ENCODE results near the gene PEPD.
"Not testable (repeated sequence)": the region's sequence is repeated elsewhere in the genome, so short reads cannot be mapped to it uniquely, and the experiment has no call there.

The PEPD gene

DNA sequence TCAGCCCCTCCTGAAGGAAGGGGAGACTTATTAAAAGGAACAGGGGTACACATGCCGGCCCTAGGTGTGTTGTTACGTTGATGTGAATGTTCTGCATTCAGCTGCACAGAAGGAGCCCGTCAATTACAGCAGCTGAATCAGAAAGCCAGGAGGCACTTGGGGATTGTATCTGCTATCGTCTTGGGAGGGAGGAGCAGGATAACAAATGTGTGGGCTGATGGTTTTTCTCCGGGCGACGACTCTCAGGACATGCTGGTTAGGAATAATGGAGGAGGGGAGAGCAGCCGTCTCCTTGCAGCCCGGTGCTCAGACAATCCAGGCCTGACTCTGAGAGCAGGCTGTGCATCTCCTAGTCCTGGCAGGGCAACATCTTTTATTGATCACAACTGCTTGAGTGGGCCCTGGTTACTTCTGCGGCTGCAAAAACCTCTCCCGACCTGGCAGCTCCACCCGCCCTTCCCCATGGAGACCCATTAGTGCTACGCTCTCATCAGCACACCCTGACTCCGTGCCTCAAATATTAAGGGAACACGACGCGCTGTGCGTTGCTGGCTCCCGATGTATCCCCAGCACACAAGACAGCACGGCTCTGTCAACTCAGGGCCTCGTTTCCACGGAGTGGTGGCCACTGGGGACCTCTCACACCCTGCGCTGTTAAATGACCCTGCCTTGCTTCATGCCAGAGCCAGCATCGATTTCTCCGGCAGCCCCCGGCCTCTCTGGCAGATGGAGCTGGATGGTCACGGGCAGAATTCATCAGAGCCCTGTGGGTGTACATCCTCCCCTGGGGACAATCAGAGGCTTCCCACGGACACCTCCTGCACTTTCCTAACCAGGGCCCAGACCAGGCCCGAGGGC lies 25.3 kb downstream of the PEPD start:
- no peak for DNase-seq

- DNase-seq = no peak
Observed at GRCh38 chr19:33493401-33494275, 28.0 kb downstream of the PEPD start.

GRCh38 chr19:33492951-33493350 lies 28.6 kb downstream of the PEPD start:
- no peak for DNase-seq

- no peak for DNase-seq
Observed at GRCh38 chr19:33492090-33492489, 29.5 kb downstream of the PEPD start.

DNA sequence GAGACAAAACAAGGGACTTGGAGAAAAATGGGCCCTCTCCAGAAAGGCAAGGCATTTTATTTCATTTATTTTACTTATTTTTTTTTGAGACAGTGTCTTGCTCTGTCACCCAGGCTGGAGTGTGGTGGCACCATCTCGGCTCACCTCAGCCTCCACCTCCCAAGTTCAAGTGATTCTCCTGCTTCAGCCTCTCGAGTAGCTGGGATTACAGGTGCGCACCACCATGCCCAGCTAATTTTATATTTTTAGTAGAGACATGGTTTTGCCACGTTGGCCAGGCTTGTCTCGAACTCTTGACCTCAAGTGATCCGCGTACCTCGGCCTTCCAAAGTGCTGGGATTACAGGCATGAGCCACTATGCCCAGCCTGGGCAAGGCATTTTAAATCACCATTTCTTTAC lies 31.0 kb downstream of the PEPD start:
- DNase-seq = not testable (repeated sequence)

DNA sequence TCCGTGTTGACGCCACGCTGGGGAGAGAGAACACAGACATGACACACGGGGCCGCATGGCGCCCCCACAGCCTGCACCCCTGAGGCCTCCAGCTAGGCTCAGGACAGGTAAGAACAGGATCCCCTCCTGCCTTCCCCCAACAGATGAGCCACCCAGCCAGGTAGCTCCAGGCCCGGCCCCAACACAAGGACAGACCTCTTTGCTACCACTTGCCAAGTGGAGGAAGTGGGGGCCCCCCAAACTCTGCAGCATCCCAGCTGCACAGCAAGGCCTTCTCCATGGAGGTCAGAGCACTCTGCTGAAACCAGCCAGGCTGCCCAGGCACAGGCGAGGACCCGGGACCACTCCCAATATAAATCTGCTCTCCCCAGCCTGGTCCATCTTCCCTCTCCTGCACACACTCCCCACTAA lies 31.5 kb downstream of the PEPD start:
- no peak for DNase-seq

DNA sequence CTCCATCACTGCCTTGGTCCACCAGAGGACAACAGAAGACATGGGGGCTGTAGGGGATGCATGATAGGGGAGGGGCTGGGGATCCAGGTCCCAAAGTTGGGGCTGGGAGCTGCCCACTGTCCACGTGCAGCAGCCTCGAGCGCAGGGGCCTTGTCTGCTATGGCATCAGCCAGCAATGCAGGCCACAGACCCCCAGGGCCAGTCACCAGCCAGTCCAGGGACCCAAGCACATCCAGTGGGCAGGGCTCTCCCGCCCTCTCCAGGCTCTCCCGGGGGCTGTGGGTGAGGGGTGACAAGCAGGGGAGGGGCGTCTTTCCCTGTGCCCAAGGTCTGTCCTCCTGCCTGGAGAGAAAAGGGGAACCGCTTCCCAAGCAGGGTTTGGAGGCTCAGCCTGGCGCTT lies 32.8 kb downstream of the PEPD start:
- no peak for DNase-seq

GRCh38 chr19:33487901-33488800 lies 33.4 kb downstream of the PEPD start:
- DNase-seq = no peak

DNA sequence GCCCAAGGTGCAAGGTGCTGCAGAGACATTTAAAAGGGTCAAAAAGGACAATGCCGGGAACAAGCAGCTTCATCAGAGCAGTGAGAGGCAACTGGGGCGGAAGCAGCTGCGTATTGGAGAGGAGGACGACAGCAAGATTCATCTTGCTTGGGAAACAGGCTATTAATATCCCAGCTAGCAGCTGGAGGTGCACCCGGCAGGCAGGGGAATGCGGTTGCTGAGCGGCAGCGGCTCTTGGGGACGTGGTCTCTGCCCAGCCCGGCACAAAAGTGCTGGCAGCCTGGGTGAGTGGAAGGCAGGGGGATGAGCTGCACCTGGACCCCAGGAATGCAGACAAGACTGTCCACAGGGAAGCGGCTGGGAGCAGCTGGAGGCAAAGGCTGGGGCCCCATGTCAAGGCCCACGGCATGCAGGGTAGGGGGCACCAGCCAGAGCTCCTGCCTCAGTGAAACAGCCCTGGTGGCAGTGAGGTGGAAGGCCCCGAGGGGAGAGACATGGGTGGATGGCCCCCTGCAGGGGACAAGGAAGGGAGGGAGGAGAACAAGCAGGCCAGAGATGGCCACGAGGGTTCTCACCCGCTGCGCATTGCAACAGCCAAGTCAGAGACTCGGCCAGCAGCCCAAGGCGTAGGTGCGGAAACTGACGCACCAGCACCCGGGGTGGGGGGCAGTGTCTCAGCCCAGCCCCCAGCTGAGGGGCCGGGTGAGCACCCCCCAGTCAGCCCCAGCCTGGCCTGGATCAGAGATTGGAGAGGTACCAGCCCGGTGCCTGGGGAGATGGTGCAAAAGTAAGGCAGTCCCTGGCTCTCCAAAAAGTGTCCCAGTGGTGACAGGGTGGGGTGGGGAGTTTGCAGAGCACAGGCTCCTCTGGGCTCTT lies 34.4 kb downstream of the PEPD start:
- no peak for DNase-seq

DNA sequence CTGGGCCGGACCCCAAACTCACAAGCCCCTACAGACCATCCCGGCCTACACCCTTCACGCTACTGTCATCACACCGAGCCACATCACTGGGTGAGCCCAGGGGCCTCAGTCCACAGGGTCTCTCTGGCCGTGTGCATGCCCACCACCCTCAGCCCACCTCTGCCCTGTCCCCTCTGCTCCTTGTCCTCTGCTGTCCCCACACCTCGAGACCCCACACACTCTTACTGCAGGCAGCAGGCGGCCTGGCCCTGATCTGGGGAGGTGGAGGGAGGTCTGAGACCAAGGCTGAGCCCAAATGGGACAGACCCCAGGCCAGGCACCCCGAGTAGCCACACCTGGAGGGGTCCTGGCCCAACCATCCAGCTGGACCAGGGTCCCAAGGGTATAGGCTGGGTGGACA lies 35.2 kb downstream of the PEPD start:
- DNase-seq = no peak

DNA sequence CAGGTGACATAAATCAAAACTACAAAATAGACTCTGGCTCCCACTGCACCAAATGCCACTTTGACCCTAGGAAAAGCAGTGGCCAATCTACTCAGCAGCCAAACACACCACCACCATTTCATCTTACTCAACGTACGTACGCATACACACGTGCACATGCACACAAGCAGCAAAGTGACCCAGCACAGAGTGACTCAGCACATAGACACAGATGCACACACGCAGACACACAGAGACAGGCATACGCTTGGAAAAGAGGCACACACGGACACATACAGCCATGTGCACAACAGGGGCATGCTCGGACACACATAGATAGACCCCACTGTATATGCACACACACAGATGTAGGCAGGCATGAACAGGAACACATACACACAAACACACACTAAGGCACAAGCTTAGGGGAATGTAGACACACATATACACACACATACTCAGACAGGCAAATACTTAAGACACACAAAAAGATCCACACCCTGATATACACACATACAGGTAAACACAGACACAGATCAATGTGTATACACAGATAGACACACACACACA lies 37.3 kb downstream of the PEPD start:
- DNase-seq = no peak

DNA sequence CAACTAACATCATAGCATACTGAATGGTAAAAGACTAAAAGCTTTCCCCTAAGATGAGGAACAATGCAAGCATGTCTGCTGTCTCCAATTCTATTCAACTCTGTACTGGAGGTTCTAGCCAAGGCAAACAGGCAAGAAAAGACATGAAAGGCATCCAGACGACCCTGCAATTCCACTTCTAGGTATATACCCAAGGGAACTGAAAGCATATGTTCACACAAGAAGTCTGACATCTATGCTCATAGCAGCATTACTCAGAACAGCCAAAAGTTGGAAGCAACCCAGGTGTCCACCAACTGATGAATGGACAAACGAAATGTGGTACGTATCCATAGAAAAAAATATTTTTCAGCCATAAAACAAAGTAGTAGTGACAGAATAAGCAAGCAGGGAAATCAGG lies 39.1 kb downstream of the PEPD start:
- DNase-seq = no peak

DNA sequence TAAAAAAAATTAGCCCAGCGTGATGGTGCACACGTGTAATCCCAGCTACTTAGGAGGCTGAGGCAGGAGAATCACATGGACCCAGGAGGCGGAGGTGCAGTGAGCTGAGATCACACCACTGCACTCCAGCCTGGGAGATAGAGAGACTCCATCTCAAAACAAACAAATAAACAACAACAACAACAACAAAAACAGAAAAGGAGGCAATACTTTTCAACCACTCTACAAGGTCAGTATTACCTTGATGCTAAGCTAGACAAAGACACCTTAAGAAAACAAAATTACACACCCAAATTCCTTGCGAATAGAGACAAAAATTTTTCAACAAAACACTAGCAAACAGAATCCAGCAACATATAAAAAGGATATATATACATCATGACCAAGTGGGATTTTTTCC lies 39.7 kb downstream of the PEPD start:
- DNase-seq = no peak

GRCh38 chr19:33479570-33479969 lies 42.0 kb downstream of the PEPD start:
- DNase-seq = not testable (repeated sequence)

DNA sequence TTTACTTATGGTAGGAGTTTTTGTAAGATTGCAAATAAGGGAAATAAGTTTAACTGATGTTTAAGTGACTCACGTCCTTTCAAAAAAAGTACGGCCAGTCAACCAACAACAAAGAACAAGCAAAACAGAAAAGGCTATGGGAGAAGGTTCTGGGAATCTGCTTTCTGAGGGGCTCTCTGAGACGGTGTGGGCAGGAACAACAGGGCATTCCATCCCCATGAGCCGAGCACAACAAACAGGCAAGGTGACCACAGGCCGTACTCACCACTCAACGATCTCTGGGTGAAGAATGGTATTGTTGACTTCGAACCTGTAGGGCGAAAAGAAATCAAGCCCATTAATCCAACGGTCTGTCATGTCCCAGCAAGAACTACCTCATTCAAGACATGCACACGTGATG lies 43.8 kb downstream of the PEPD start:
- no peak for DNase-seq

DNA sequence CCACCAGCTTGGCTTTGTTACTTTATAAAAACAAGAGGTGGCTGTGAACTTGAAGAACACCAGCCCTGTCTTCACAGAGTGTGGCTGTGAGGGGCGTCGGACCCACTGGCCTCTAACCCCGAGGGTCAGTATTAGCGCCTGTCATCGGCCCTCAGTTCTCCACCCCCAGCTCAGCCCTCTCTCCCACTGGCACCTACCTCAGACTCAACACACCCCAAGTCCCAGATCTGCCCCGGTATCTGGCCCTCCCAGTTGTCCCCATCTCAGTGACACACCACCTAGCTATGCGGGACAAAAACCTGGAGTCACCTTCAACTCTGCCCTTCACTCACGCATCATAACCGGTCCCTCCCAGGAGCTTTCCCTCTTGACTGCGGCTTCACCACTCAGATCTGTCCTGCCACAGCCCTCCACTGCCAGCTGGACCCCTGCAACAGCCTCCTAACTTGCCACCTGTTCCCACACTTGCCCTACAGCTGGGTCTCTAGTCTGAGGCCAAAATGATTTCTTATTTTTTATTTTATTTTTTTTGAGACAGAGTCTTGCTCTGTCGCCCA lies 45.4 kb downstream of the PEPD start:
- DNase-seq = no peak

- no peak for DNase-seq
Observed at GRCh38 chr19:33473653-33474305, 47.8 kb downstream of the PEPD start.

- no peak for DNase-seq
Observed at GRCh38 chr19:33472691-33473652, 48.6 kb downstream of the PEPD start.

DNA sequence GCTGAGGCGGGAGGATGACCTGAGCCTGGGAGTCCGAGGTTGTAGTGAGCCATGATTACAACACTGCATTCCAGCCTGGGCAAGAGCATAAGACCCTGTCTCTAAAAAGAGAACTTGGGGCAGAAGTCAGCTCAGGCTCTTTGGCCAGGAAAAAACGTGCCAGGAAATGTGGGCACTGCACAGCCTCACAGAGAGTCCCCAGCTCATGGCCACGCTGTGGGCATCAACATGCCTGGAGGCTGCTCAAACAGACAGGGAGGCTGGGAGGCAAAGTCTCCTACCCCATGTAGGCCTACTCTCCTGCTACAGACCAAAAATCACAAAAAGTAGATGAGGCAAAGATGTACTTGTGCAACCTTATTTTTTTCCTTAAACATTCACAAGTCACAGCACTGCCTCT lies 49.4 kb downstream of the PEPD start:
- DNase-seq = no peak

All from hematopoietic multipotent progenitor cell treated with erythropoietin and hydrocortisone succinate and interleukin-3 and kit ligand, for 8 days (in vitro differentiated cells).